HepG2 (cell line): Measurements from ENCODE around the gene DZANK1.

Experiments used
- TF ChIP-seq, protein P1 (sequence below): sonication (generic); formaldehyde crosslinking; IDR thresholded peaks from 2 replicates; pipeline ENCODE4 v1.5.0; 2020; ENCODE audit warnings: mild to moderate bottlenecking, missing genetic modification reagents, moderate library complexity
- TF ChIP-seq, protein P2 (sequence below): sonication (generic); formaldehyde crosslinking; IDR thresholded peaks from 2 replicates; pipeline ENCODE4 v1.4.0; 2020; ENCODE audit warnings: missing genetic modification reagents

DNA sequence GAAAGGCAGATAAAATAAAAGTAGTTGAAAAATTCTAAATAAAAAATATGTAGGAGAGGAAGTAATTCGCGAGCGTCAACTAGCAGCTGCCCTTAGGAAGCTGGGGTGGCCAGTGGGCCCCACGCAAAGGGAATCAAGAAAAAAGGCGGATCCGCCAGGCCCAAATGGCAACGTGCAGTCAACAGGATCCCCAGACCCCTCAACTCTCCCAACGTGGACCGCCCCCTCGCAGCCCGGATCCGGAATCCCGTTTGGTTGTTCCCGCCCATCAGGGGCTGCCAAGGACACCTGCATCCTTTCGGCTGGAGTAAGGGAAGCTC is 296 bp downstream of the DZANK1 start:
- TF ChIP-seq, protein P1, sequence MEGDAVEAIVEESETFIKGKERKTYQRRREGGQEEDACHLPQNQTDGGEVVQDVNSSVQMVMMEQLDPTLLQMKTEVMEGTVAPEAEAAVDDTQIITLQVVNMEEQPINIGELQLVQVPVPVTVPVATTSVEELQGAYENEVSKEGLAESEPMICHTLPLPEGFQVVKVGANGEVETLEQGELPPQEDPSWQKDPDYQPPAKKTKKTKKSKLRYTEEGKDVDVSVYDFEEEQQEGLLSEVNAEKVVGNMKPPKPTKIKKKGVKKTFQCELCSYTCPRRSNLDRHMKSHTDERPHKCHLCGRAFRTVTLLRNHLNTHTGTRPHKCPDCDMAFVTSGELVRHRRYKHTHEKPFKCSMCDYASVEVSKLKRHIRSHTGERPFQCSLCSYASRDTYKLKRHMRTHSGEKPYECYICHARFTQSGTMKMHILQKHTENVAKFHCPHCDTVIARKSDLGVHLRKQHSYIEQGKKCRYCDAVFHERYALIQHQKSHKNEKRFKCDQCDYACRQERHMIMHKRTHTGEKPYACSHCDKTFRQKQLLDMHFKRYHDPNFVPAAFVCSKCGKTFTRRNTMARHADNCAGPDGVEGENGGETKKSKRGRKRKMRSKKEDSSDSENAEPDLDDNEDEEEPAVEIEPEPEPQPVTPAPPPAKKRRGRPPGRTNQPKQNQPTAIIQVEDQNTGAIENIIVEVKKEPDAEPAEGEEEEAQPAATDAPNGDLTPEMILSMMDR = no peak
- TF ChIP-seq, protein P2, sequence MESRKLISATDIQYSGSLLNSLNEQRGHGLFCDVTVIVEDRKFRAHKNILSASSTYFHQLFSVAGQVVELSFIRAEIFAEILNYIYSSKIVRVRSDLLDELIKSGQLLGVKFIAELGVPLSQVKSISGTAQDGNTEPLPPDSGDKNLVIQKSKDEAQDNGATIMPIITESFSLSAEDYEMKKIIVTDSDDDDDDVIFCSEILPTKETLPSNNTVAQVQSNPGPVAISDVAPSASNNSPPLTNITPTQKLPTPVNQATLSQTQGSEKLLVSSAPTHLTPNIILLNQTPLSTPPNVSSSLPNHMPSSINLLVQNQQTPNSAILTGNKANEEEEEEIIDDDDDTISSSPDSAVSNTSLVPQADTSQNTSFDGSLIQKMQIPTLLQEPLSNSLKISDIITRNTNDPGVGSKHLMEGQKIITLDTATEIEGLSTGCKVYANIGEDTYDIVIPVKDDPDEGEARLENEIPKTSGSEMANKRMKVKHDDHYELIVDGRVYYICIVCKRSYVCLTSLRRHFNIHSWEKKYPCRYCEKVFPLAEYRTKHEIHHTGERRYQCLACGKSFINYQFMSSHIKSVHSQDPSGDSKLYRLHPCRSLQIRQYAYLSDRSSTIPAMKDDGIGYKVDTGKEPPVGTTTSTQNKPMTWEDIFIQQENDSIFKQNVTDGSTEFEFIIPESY (CRISPR knock-in tag) = no peak
